SU-DHL-6 (cell line): ENCODE measurements around the gene PCSK2.

Source experiments
- CTCF ChIP-seq: fragments of 200-600 bp; sonication (generic); IDR thresholded peaks from one replicate; pipeline ENCODE4 v1.5.1; 2017; ENCODE audit warnings: antibody characterized with exemption, mild to moderate bottlenecking, low read length, moderate library complexity; ENCODE audit not compliant: insufficient read depth, poor library complexity, severe bottlenecking
- EZH2phosphoT487 ChIP-seq: fragments of 200-600 bp; sonication (generic), shearing (Covaris generic); conservative IDR thresholded peaks from 2 replicates; pipeline ENCODE4 v1.6.1; 2018; ENCODE audit warnings: mild to moderate bottlenecking, antibody characterized with exemption, low read length, moderate library complexity, mixed read lengths

DNA sequence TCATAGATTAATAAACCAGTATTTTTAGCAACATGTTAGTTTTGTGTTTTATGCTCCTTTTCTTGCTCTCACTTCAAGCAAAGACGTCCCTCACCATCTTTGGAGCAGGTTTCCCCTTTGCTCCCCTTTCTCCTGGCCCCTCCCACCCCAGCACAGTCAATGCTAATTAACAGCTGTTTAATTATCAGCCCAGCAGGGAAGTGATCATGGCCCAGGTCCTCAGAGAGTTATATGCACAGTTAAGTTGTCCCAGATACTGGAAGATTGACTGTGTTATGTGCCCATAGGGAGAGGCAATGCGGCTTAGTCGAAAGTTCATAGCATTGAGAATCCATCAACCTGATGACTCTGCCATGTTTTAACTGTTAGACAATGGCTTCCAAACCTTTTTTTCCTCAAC, 123.5 kb downstream of the PCSK2 start:
- TF ChIP-seq CTCF: no peak
- no peak for TF ChIP-seq EZH2phosphoT487
